Gastrocnemius medialis (tissue), 4 donors: ENCODE measurements around the gene PTPN13.

Source experiments
- CTCF ChIP-seq, 5 experiments: fragments of 450-650 bp in 3 of 5; fragments of 200-600 bp in 2 of 5; sonication (generic) in 2 of 5; IDR thresholded peaks in 4 of 5; conservative IDR thresholded peaks in 1 of 5; 1 replicate in 4 of 5; 2 replicates in 1 of 5; pipeline ENCODE4 v1.5.1; 2016 to 2019; ENCODE audit warnings: antibody characterized with exemption in 5 of 5, mild to moderate bottlenecking in 3 of 5, moderate library complexity in 3 of 5
- POLR2A ChIP-seq, 2 donors: fragments of 450-650 bp; IDR thresholded peaks; one replicate each; pipeline ENCODE4 v1.6.1; 2017; ENCODE audit warnings: antibody characterized with exemption in 2 of 2, mild to moderate bottlenecking in 2 of 2, moderate library complexity in 2 of 2

GRCh38 chr4:86744570-86744969 lies 150.5 kb downstream of the PTPN13 start:
- TF ChIP-seq CTCF (IDR thresholded peaks at IDR 0.05 in 4 of 5, conservative IDR thresholded peaks at IDR 0.05 in 1 of 5), result no peak
- no peak for TF ChIP-seq POLR2A (IDR thresholded peaks at IDR 0.05)
